ENCODE measurements around the gene CRB2. TPM values are rescaled to one million over a fixed set of nuclear protein-coding genes. Genes with fewer than 3 reads are reported as not detected.

CRB2 gene
- total RNA-seq, 4 donors from 2014 or later, result 2.2 to 19.4 (median 3.1) TPM

- intact Hi-C loops (cut with DNase I; ENCODE audit: low total_unique reads), result no loop called here
- Histone ChIP-seq H3K4me3 (no peak overlapping the region), H3K4me1 (peaks cover 0 to 5% of the 10 kb centered on the region in 2 donors), H3K27me3 (no peaks in the 10 kb centered on the region), H3K9me3 (no peaks in the 10 kb centered on the region), H3K27ac (peak overlapping the region; percentile 81), H3K36me3 (no peaks in the 10 kb centered on the region)
- no peak for TF ChIP-seq POLR2A (IDR thresholded peaks at IDR 0.05)
- TF ChIP-seq, protein P1, sequence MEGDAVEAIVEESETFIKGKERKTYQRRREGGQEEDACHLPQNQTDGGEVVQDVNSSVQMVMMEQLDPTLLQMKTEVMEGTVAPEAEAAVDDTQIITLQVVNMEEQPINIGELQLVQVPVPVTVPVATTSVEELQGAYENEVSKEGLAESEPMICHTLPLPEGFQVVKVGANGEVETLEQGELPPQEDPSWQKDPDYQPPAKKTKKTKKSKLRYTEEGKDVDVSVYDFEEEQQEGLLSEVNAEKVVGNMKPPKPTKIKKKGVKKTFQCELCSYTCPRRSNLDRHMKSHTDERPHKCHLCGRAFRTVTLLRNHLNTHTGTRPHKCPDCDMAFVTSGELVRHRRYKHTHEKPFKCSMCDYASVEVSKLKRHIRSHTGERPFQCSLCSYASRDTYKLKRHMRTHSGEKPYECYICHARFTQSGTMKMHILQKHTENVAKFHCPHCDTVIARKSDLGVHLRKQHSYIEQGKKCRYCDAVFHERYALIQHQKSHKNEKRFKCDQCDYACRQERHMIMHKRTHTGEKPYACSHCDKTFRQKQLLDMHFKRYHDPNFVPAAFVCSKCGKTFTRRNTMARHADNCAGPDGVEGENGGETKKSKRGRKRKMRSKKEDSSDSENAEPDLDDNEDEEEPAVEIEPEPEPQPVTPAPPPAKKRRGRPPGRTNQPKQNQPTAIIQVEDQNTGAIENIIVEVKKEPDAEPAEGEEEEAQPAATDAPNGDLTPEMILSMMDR (IDR thresholded peaks at IDR 0.05), result no peak
- no peak for DNase-seq
These were observed 9.4 kb downstream of the CRB2 start for GRCh38 chr9:123365287-123365880.

- intact Hi-C loops (cut with DNase I; ENCODE audit: low total_unique reads), result no loop called here
These were observed 10.0 kb downstream of the CRB2 start for GRCh38 chr9:123365881-123366528.

GRCh38 chr9:123368023-123368422 is 12.0 kb downstream of the CRB2 start:
- TF ChIP-seq, protein P1 (IDR thresholded peaks at IDR 0.05), result no peak
- no peak for TF ChIP-seq POLR2A (IDR thresholded peaks at IDR 0.05)
- DNase-seq, result no peak

More at GRCh38 chr9:123365881-123366528, 10.0 kb downstream of the CRB2 start:
- no peaks in the 10 kb centered on the region for H3K9me3 ChIP-seq
- DNase-seq, result no peak
- peaks cover 0 to 5% of the 10 kb centered on the region in 2 donors for H3K4me1 ChIP-seq
- H3K4me3 ChIP-seq, result no peak overlapping the region
- no peaks in the 10 kb centered on the region for H3K27me3 ChIP-seq
- peak overlapping the region in 1 of 2 donors; percentile 81 for H3K27ac ChIP-seq
- no peak for TF ChIP-seq POLR2A (IDR thresholded peaks at IDR 0.05)
- TF ChIP-seq, protein P1 (IDR thresholded peaks at IDR 0.05), result no peak
- H3K36me3 ChIP-seq, result no peaks in the 10 kb centered on the region

DNA sequence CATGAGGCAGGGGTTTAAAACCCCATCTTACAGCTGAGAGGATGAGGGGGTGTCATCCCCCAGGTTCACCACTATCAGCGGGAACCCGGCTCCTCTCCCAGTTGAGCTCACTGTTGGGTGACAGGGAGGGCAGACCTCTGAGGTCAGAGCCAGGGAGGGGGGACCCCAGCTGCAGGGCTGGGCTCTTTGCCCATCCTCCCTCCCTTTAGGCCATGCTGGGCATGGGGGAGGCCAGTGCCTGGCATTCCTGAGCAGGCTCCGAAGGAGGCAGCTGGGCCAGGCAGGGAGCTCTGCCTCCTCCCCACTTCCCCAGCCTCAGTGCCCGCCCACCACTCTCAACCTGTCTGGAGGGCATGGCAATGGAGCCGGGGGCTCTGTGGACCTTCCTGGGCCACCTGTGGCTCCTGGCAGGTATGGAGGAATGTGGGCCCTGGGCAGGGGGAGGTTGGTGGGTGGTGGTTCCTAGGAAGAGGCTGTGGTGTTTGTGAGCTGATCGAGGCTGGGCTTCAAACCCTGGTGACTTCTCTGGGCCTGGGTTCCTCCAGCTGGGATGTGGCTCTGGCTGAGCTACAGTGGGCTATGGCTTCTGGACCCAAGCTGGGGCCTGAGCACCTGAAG is 12.6 kb downstream of the CRB2 start:
- Histone ChIP-seq H3K9me3 (no peaks in the 10 kb centered on the region), H3K4me1 (peaks cover 5 to 6% of the 10 kb centered on the region in 2 donors), H3K27me3 (no peaks in the 10 kb centered on the region), H3K36me3 (no peaks in the 10 kb centered on the region), H3K27ac (no peak overlapping the region), H3K4me3 (no peak overlapping the region)
- DNase-seq, result no peak
- intact Hi-C loops (cut with DNase I; ENCODE audit: low total_unique reads), result no loop called here
- TF ChIP-seq POLR2A (IDR thresholded peaks at IDR 0.05), result no peak
- TF ChIP-seq, protein P1 (IDR thresholded peaks at IDR 0.05), result no peak

More at GRCh38 chr9:123368023-123368422, 12.0 kb downstream of the CRB2 start:
- peaks cover under 1 to 5% of the 10 kb centered on the region in 2 donors for H3K4me1 ChIP-seq
- intact Hi-C loops (cut with DNase I; ENCODE audit: low total_unique reads), result no loop called here
- no peaks in the 10 kb centered on the region for H3K9me3 ChIP-seq
- no peaks in the 10 kb centered on the region for H3K27me3 ChIP-seq
- no peak overlapping the region for H3K27ac ChIP-seq
- no peak overlapping the region for H3K4me3 ChIP-seq
- H3K36me3 ChIP-seq, result no peaks in the 10 kb centered on the region

- no peaks in the 10 kb centered on the region for H3K27me3 ChIP-seq
- H3K4me1 ChIP-seq, result peaks cover 5 to 6% of the 10 kb centered on the region in 2 donors
- no peak overlapping the region for H3K4me3 ChIP-seq
- H3K27ac ChIP-seq, result no peak overlapping the region
- H3K36me3 ChIP-seq, result no peaks in the 10 kb centered on the region
- TF ChIP-seq, protein P1 (IDR thresholded peaks at IDR 0.05), result no peak
- no peak for TF ChIP-seq POLR2A (IDR thresholded peaks at IDR 0.05)
- no peaks in the 10 kb centered on the region for H3K9me3 ChIP-seq
- no peak for DNase-seq
- intact Hi-C loops (cut with DNase I; ENCODE audit: low total_unique reads), result no loop called here
These were observed 13.3 kb downstream of the CRB2 start for GRCh38 chr9:123369296-123369695.
